ENCODE measurements around the gene ULK3. TPM values are rescaled to one million over a fixed set of nuclear protein-coding genes. Genes with fewer than 3 reads are reported as not detected.

Gene ULK3
- total RNA-seq, 2 donors from 2014 or later = 44.6 to 49.0 TPM

DNA sequence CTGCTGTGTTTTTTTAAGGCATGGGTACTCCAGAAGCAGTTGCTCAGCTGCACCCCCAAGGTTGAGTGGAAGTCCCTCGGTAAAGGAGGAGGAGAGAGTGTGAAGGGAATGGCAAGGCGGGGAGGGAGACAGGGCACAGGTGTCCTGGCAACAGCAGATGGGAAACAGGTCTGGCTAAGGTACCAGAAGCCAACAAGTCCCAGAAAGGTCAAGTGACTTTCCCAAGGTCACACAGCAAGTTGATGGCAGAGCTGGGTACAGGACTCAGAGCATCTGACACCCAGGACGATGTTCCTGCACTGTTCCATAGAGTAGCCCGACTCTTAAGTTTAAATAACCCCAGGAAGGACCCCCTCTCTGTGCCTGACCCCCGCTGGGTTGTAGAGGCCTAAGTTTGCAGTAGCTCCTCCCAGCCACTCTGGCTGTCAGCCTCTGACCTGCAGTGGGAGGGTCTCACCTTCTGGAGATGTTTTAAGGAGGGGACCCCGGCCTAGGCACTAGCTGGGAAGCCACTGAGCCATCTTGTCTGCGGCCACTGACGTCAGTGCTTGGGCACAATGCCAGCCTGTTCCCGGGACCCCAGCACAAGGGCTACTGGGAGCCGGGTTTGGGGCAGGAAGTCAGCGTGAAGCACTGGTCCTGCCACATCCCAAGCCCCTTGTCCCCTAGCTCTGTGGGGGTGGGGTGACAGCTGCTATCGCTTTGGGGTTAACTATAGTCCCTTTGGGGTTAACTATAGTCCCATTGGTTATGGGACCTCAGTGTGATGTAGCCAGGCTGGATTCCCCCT is 50.5 kb downstream of the ULK3 start:
- DNase-seq (no peak), ATAC-seq (no peak)
- Mint-ChIP-seq H3K4me1 (peaks cover 66% of the 10 kb centered on the region), H3K27ac (peak overlapping the region; percentile 98), H3K27me3 (no peaks in the 10 kb centered on the region), H3K4me3 (peak overlapping the region; percentile 86), H3K36me3 (ENCODE audit: low read depth) (peaks cover 2% of the 10 kb centered on the region)
- H3K9me3 ChIP-seq (ENCODE audit: control insufficient read depth, low read length, poor library complexity, severe bottlenecking) = no peaks in the 10 kb centered on the region

DNA sequence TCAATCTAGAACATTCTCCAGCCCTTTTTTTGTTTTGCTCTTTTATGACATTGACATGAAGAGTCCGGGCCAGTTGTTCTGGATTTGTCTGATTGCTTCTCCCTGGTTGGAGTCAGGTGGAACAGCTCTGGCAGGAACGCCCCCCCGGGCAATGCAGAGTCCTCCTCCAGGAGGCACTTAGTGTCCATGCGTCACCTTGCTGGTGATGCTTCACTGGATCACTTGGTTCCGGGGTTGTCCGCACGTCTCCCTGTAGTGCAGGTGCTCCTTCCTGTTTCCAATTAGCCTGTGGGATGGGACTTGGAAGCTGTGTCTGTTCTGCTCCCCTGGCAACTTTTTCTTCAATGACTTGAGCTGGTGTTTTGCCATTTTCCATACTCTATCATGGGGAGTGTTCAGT is 51.3 kb downstream of the ULK3 start:
- DNase-seq (no peak), ATAC-seq (no peak)
- H3K36me3 Mint-ChIP-seq (ENCODE audit: low read depth) = peaks cover 2% of the 10 kb centered on the region

DNA sequence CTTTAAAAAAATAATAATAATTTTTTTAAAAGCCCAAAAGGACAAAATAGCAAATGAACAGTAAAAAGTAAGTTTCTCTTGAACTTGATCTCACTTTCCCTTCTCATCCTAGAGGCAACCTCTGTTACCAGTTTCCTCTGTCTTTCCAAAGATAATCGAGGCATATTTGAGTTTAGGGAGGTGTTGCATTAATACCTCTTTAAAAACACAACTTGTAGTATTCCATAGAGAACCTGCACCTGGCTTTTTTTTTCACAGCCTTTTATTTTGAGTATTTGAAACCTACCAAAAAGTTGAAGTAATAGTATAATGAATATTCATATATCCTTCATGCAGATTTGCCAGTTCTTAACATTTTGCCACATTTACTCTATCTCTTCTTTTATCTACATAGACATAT is 51.9 kb downstream of the ULK3 start:
- H3K27me3 Mint-ChIP-seq = no peaks in the 10 kb centered on the region
- peak overlapping the region; percentile 98 for H3K27ac Mint-ChIP-seq
- H3K4me1 Mint-ChIP-seq = peaks cover 65% of the 10 kb centered on the region
- ATAC-seq = no peak
- no peak for DNase-seq
- no peaks in the 10 kb centered on the region for H3K9me3 ChIP-seq (ENCODE audit: control insufficient read depth, low read length, poor library complexity, severe bottlenecking)
- H3K36me3 Mint-ChIP-seq (ENCODE audit: low read depth) = peaks cover 2% of the 10 kb centered on the region
- H3K4me3 Mint-ChIP-seq = peak overlapping the region; percentile 95

More for the DNA sequence above, 51.3 kb downstream of the ULK3 start:
- H3K4me1 Mint-ChIP-seq = peaks cover 69% of the 10 kb centered on the region
- peak overlapping the region; percentile 98 for H3K27ac Mint-ChIP-seq
- H3K4me3 Mint-ChIP-seq = peak overlapping the region; percentile 86
- H3K27me3 Mint-ChIP-seq = no peaks in the 10 kb centered on the region
- H3K9me3 ChIP-seq (ENCODE audit: control insufficient read depth, low read length, poor library complexity, severe bottlenecking) = no peaks in the 10 kb centered on the region

DNA sequence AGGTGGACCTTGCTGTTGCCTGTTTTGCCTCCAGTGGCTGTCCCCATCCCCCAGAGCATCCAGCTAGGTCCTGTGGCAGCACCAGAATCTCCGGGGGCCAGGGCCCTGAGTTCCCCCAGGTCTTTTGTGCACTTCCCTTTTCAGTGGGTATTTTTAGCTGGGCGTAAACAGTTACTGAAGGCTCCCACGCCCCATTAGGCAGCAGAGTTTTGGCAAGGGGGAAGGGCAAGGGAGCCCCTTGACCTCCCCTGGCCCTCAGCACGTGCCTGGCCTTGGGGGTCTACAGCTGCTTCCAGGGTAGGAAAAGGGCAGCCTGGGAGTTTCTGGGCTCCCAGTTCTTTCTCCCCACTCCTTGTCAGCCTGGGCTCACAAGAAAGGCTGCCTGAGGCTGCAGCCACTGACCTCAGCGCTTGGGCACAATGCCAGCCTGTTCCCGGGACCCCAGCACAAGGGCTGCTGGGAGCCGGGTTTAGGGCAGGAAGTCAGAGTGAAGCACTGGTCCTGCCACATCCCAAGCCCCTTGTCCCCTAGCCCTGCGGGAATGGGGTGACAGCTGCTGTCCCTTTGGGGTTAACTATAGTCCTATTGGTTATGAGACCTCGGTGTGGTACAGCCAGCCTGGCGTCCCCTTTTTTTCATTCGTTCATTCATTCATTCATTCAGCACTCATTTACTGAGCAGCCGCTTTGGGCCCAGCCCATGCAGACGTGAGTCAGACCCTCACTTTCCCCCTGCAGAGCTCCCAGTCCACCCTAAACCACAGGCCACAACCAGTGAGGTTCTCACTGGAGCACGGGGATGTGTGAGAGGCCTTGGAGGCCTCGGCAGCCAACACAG is 52.7 kb downstream of the ULK3 start:
- H3K4me1 Mint-ChIP-seq = peaks cover 64% of the 10 kb centered on the region
- DNase-seq (no peak), ATAC-seq (no peak)
- H3K4me3 Mint-ChIP-seq = peak overlapping the region; percentile 95
- no peaks in the 10 kb centered on the region for H3K27me3 Mint-ChIP-seq
- peak overlapping the region; percentile 98 for H3K27ac Mint-ChIP-seq
- H3K36me3 Mint-ChIP-seq (ENCODE audit: low read depth) = peaks cover 2% of the 10 kb centered on the region
- no peaks in the 10 kb centered on the region for H3K9me3 ChIP-seq (ENCODE audit: control insufficient read depth, low read length, poor library complexity, severe bottlenecking)

DNA sequence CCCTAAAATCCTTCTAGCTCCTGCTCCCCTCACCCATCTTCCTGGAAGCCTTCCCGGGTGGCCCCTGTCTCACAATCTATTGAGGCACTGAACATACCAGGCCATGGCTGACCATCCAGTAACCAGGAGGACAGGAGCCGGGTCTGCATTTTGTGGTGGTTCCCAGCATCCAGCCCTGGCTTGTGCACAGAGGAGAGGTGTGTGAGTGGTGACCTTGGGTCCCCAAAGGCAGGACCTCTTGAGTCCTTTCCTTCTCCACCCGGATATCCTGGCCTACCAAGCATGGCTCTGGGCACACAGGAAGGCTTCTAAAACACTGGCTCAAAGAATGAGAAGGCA is 53.2 kb downstream of the ULK3 start:
- no peaks in the 10 kb centered on the region for H3K9me3 ChIP-seq (ENCODE audit: control insufficient read depth, low read length, poor library complexity, severe bottlenecking)
- H3K4me1 Mint-ChIP-seq = peaks cover 66% of the 10 kb centered on the region
- ATAC-seq (no peak), DNase-seq (no peak)
- H3K36me3 Mint-ChIP-seq (ENCODE audit: low read depth) = peaks cover 4% of the 10 kb centered on the region
- peak overlapping the region; percentile 95 for H3K4me3 Mint-ChIP-seq
- no peaks in the 10 kb centered on the region for H3K27me3 Mint-ChIP-seq
- H3K27ac Mint-ChIP-seq = peak overlapping the region; percentile 98

DNA sequence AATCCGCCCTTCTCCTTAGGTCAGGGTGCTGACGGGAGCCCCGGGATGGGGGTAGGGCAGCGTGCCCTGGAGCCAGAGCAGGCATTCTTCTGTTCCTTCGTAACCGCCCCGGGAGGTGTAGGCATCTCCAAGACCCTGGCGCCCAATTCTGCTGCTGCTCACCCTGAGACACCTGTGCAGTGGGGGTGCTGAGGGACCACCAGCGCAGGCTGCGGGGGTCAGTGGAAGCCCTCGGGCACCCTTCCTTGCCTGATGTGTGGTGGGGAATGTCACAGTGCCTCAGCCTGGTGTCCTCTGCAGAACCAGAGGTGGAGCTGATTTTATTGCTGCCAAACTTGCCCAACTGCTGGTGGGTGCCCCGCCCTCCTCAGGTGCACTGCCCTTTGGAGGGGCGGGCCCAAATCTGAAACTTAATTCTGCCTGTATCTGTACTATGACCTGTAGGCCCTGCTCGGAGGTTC is 53.8 kb downstream of the ULK3 start:
- H3K27me3 Mint-ChIP-seq = no peaks in the 10 kb centered on the region
- H3K36me3 Mint-ChIP-seq (ENCODE audit: low read depth) = peaks cover 4% of the 10 kb centered on the region
- peaks cover 67% of the 10 kb centered on the region for H3K4me1 Mint-ChIP-seq
- H3K9me3 ChIP-seq (ENCODE audit: control insufficient read depth, low read length, poor library complexity, severe bottlenecking) = no peaks in the 10 kb centered on the region
- peak overlapping the region; percentile 95 for H3K4me3 Mint-ChIP-seq
- DNase-seq (no peak), ATAC-seq (no peak)
- peak overlapping the region; percentile 98 for H3K27ac Mint-ChIP-seq

DNA sequence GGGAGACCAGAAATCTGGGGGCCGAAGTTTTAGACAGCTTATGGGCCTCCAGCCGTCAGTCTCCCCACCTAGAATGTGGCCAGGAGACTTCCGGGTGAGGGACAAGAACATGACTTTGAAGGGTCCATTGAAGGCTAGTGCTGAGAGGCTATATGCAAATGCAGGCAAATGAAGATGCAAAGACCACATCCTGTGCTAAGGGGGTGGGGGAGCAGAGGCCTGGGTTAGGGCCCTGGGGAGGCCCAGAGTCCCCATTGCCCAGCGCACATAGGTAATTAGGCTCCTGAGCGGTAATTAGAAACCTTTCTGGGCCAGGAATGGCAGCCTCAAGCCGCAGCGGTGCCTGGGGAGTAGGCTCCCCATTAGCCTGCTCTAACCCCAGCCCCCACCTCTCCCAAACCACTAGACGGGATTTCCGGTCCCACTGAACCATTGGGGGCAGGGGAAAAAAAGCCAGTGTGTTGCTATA is 54.2 kb downstream of the ULK3 start:
- no peaks in the 10 kb centered on the region for H3K27me3 Mint-ChIP-seq
- no peaks in the 10 kb centered on the region for H3K9me3 ChIP-seq (ENCODE audit: control insufficient read depth, low read length, poor library complexity, severe bottlenecking)
- ATAC-seq = peak; percentile 3
- peak in 2 of 3 donors; percentile 47 to 57 for DNase-seq
- H3K4me1 Mint-ChIP-seq = peaks cover 71% of the 10 kb centered on the region
- H3K27ac Mint-ChIP-seq = peak overlapping the region; percentile 98
- H3K4me3 Mint-ChIP-seq = peak overlapping the region; percentile 95
- peaks cover 4% of the 10 kb centered on the region for H3K36me3 Mint-ChIP-seq (ENCODE audit: low read depth)

DNA sequence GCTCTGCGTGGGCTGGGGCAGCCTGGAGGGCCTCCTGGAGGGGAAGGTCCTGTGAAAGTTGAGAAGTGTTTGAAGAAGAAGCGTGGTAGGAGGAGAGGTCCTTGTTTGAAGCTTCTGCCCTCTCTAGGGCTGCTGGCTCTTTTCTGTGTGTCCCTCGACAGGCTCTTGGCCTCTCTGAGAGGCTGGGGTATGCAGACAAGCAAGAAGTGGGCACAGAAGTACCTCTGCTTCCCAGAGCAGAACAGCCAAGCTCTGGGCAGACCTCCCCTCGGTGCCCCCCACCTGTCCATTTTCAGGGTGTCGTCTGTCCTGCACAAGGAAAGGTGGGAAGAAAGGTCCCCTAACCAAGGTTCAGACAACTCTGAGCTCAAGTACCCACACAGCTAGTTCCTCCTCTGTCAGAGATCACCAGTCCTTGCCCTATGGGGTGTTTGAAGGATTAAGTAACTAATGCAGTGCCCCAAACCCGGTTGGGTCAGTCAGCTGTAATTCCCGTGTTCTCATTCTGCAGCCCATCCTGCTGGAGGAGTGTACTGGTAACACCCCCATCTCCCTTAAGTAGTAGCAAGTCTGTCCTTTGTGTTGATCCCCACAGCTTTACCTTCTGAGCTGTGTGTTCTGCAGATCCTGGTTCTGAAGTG is 54.8 kb downstream of the ULK3 start:
- peak overlapping the region; percentile 98 for H3K27ac Mint-ChIP-seq
- H3K27me3 Mint-ChIP-seq = no peaks in the 10 kb centered on the region
- no peak for ATAC-seq
- H3K9me3 ChIP-seq (ENCODE audit: control insufficient read depth, low read length, poor library complexity, severe bottlenecking) = no peaks in the 10 kb centered on the region
- H3K4me3 Mint-ChIP-seq = peak overlapping the region; percentile 95
- H3K4me1 Mint-ChIP-seq = peaks cover 71% of the 10 kb centered on the region
- DNase-seq = no peak
- peaks cover 4% of the 10 kb centered on the region for H3K36me3 Mint-ChIP-seq (ENCODE audit: low read depth)

DNA sequence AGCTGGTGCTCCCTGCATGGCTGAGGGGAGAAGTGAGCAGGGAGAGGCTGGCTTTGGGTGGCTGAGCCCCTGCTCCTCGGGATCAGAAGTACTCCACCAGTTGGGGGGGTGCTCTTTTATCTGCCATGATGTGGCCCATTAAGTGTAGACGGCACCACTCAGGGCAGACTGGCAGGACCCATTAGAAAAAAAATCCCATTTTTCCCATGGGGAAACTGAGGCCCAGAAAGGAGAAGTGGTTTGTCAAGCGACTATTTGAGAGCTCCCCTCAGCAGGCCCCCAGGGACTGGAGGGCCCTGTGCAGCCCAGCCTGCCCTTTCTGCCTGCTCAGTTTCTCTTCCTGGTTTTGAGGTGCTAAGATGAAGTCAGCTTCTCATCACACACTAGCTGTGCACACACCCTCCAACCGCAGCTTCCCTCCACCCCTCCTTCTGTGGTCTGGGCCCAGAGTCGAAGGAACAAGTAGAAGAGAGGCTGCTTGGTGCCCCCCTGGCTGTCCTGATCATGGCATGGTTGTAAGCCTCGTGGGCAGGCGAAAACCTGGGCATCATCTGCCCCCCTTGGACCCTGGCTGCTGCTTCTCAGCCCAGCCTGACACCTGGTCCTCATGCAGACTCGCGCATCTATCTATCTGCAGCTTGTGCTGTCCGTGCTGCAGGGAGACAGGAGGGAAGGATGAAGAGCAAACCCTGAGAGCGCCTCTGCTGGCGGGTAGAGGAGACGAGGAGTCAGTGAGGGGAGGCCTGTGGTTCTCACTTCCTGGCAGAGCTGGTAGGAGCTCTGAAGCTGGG is 55.5 kb downstream of the ULK3 start:
- H3K9me3 ChIP-seq (ENCODE audit: control insufficient read depth, low read length, poor library complexity, severe bottlenecking) = no peaks in the 10 kb centered on the region
- DNase-seq (peak; percentile 70 to 85 (median 75)), ATAC-seq (peak; percentile 80)
- Mint-ChIP-seq H3K27ac (peak overlapping the region; percentile 98), H3K4me1 (peaks cover 73% of the 10 kb centered on the region), H3K36me3 (ENCODE audit: low read depth) (peaks cover 7% of the 10 kb centered on the region), H3K4me3 (peak overlapping the region; percentile 95), H3K27me3 (no peaks in the 10 kb centered on the region)

DNA sequence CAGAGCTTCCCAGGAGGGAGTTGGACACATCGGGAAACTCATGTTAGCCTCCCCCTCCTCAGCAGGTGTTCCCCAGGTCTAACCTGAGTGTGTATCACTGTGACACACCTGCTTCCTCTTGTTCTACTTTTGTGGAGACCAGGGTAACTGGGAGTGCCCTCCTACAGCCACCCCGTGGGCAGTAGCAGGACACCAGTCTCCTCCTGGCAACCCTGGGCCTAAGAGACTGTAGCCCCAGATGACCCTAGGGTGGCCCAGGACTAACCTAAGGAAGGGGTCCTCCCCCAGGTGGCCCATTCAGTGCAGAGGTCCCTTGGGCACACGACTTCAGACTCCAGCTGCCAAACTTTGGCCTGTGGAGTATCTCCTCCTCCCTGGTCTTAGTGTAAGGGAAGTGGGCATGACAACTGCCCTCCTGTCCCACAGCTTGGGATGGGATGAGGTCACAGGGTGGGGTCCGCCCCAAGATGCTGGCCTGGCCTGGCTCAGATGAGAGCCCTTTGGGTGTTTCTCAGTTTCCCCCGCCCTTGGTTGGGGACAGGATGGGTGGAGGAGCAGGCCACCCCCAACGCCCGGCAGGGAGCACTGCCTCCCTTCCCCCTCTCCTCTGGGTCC is 56.3 kb downstream of the ULK3 start:
- ATAC-seq = no peak
- Mint-ChIP-seq H3K27ac (peak overlapping the region; percentile 98), H3K27me3 (no peaks in the 10 kb centered on the region), H3K36me3 (ENCODE audit: low read depth) (peaks cover 7% of the 10 kb centered on the region), H3K4me1 (peaks cover 65% of the 10 kb centered on the region), H3K4me3 (peak overlapping the region; percentile 95)
- no peak for DNase-seq
- no peaks in the 10 kb centered on the region for H3K9me3 ChIP-seq (ENCODE audit: control insufficient read depth, low read length, poor library complexity, severe bottlenecking)
